ENCODE measurements around the gene JPT2.
"Not testable (repeated sequence)": the region's sequence is repeated elsewhere in the genome, so short reads cannot be mapped to it uniquely, and the experiment has no call there.

JPT2 gene

DNA sequence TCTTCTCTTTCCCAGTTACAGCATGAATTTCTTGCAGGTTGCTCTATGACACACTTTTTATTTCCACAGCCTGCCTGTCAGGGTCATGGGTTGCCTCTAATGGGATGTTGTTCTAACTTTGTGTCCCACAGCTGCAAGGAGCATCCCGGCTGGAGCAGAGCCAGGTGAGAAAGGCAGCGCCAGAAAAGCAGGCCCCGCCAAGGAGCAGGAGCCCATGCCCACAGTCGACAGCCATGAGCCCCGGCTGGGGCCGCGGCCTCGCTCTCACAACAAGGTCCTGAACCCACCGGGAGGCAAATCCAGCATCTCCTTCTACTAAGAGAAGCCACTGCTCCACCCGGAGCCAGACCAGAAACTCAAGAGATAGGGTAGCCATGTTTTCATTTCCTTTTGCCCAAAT is 20.6 kb downstream of the JPT2 start:
- DNase-seq (ENCODE audit: low spot score in 2 of 2) (no peak), ATAC-seq (ENCODE audit: low read depth) (no peak)
- Mint-ChIP-seq H3K9me3 (no peaks in the 10 kb centered on the region), H3K4me1 (no peaks in the 10 kb centered on the region), H3K27ac (no peak overlapping the region), H3K4me3 (no peak overlapping the region), H3K27me3 (no peaks in the 10 kb centered on the region), H3K36me3 (peaks cover 23% of the 10 kb centered on the region)

DNA sequence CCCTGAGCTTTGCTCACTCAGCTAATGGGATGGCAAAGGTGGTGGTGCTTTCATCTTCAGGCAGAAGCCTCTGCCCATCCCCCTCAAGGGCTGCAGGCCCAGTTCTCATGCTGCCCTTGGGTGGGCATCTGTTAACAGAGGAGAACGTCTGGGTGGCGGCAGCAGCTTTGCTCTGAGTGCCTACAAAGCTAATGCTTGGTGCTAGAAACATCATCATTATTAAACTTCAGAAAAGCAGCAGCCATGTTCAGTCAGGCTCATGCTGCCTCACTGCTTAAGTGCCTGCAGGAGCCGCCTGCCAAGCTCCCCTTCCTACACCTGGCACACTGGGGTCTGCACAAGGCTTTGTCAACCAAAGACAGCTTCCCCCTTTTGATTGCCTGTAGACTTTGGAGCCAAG is 22.2 kb downstream of the JPT2 start:
- no peak for DNase-seq (ENCODE audit: low spot score in 2 of 2)
- ATAC-seq (ENCODE audit: low read depth) = no peak
- Mint-ChIP-seq H3K9me3 (no peaks in the 10 kb centered on the region), H3K27ac (no peak overlapping the region), H3K27me3 (no peaks in the 10 kb centered on the region), H3K36me3 (peaks cover 21% of the 10 kb centered on the region), H3K4me3 (no peak overlapping the region), H3K4me1 (no peaks in the 10 kb centered on the region)

DNA sequence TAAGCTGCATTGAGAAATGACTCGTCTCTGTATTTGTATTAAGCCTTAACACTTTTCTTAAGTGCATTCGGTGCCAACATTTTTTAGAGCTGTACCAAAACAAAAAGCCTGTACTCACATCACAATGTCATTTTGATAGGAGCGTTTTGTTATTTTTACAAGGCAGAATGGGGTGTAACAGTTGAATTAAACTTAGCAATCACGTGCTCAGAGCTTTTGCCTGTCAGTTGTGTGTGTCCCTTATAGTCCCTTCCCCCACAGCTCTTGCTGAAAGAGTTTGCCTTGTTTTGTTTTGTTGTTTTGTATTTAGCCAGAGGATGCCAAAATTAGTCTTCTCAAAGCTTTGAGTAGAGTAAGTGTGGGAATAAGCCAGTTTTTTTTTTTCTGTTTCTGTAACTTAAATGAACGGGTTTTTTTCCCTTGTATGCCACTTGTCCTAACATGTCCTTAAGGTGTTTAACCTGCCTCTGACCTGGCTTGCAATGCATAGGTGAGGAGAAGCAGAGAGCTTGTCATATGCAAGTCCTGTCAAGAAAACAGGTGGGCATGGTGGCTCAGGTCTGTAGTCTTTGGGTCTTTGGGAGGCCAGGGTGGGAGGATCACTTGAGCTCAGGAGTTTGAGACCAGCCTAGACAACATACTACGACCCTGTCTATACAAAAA is 23.3 kb downstream of the JPT2 start:
- peaks cover 21% of the 10 kb centered on the region for H3K36me3 Mint-ChIP-seq
- no peak for ATAC-seq (ENCODE audit: low read depth)

DNA sequence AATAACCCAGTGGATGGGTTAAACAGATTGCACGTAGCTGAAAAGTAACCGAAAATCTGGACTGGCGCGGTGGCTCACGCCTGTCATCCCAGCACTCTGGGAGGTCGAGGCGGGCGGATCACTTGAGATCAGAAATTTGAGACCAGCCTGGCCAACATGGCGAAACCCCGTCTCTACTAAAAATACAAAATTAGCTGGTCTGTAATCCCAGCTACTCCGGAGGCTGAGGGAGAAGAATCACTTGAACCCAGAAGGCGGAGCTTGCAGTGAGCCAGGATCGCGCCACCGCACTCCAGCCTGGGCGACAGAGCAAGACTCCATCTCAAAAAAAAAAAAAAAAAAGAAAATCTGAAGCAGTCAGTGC is 27.2 kb downstream of the JPT2 start:
- not testable (repeated sequence) for H3K9me3 Mint-ChIP-seq; H3K4me1 Mint-ChIP-seq; DNase-seq (ENCODE audit: low spot score in 2 of 2); H3K27me3 Mint-ChIP-seq; H3K36me3 Mint-ChIP-seq
- ATAC-seq (ENCODE audit: low read depth) = peak; percentile 17
- Mint-ChIP-seq H3K4me3 (peak overlapping the region; percentile 94), H3K27ac (peak overlapping the region; percentile 94)

More for the DNA sequence above, 23.3 kb downstream of the JPT2 start:
- no peak for DNase-seq (ENCODE audit: low spot score in 2 of 2)
- Mint-ChIP-seq H3K4me3 (no peak overlapping the region), H3K4me1 (no peaks in the 10 kb centered on the region), H3K27me3 (no peaks in the 10 kb centered on the region), H3K27ac (no peak overlapping the region), H3K9me3 (no peaks in the 10 kb centered on the region)

DNA sequence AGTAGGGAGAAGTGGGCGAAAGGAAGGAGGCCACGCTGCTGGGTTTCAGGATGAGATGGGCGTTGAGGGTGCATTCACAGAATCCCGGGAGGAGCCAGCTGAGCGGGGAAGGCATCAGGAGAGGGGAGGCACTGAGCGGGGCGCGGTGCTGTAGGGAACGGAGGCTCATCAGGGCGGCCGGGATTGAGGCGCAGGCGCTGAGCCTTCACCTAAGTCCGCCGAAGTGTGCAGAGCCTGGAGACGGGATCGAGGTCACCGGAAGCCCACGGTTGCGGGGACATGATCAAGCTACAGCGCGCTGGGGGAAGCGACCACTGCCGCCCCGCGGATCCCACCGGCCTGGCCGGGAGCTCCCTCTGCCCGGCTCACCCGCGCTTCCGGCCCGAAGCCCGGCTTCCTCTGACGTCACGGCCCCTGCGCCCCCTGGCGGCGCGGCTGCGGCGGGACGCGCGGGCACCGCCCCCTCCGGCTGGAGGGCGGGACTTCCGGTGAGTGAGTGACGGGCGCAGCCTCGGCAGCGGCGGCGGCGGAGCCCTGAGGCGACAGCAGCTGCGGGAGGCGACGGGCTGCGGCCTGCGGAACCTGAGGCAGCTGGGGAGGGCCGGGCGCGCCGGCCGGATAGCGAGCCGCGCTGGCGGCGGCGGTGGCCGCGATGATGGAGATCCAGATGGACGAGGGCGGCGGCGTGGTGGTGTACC is 27.8 kb downstream of the JPT2 start, which contains the start of gene MAPK8IP3:
MAPK8IP3 (plus strand) TSS at position 508 of the 698 bp plus-strand sequence; CDS start at position 653, 145 bp downstream.
- peak; percentile 100 for DNase-seq (ENCODE audit: low spot score in 2 of 2)
- Mint-ChIP-seq H3K4me1 (peaks cover 6% of the 10 kb centered on the region), H3K36me3 (peaks cover 5% of the 10 kb centered on the region), H3K9me3 (no peaks in the 10 kb centered on the region), H3K27ac (peak within 1 kb of the TSS; percentile 94), H3K27me3 (no peaks in the 10 kb centered on the region), H3K4me3 (peak within 1 kb of the TSS; percentile 94)
- ATAC-seq (ENCODE audit: low read depth) = peak; percentile 83

DNA sequence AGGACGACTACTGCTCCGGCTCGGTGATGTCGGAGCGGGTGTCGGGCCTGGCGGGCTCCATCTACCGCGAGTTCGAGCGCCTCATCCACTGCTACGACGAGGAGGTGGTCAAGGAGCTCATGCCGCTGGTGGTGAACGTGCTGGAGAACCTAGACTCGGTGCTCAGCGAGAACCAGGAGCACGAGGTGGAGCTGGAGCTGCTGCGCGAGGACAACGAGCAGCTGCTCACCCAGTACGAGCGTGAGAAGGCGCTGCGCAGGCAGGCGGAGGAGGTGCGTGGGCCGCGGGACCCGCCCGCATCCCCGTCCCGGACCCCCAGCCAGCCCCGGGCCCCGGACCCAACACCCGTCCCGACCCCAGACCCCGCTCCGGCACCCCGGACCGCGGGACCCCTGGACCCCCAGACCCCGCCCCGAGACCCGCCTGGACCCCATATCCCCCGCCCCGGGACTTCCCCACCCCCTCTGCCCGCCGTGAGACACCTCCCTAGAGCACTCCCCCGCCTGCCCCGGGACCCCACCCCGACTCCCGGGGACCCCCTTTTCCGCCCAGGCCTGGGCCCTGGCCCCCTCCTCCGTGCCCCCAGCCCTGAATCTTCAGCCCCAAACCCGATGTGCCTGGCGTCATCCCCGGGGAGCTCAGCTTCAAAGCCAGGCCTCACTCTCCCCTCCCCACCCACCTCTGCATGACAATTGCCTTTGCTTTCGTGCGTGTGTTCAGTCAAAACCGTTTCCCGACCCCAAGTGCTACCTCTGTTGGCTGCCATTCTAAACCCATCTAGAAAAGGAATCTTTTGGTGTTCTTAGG is 28.5 kb downstream of the JPT2 start:
- Mint-ChIP-seq H3K27me3 (no peaks in the 10 kb centered on the region), H3K36me3 (peaks cover 2% of the 10 kb centered on the region), H3K4me3 (peak overlapping the region; percentile 94), H3K27ac (peak overlapping the region; percentile 94), H3K4me1 (peaks cover 8% of the 10 kb centered on the region), H3K9me3 (no peaks in the 10 kb centered on the region)
- DNase-seq (ENCODE audit: low spot score in 2 of 2) (no peak), ATAC-seq (ENCODE audit: low read depth) (peak; percentile 42)

DNA sequence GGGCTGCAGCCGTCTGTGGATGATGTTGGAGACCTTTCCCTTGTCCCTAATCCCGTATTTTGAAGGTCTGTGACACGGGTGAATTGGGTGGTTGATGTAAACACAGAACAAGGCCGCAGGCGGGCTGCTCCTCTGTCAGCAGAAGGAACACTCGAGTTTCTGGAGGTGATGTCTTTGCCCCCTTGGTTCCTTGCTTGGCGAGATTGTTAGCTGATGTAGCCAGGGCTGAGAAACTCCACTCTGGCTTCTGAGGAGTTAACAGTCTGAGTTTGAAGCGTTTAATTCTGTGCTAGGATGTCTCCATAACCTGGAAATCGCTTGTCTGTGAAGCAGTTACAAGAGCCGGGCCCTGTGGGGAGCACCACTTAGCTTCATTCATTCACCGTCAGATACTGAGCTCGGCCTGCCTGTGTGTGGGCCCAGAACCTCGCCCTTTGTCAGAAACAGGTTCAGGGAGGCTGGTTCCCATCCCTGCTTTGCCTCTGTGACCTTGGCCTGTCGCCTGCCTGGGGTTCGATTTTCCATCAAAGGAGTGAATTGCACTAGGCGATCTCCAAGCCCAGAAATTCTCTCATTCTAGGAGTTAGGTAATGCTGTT is 29.2 kb downstream of the JPT2 start:
- H3K4me1 Mint-ChIP-seq = peaks cover 10% of the 10 kb centered on the region

DNA sequence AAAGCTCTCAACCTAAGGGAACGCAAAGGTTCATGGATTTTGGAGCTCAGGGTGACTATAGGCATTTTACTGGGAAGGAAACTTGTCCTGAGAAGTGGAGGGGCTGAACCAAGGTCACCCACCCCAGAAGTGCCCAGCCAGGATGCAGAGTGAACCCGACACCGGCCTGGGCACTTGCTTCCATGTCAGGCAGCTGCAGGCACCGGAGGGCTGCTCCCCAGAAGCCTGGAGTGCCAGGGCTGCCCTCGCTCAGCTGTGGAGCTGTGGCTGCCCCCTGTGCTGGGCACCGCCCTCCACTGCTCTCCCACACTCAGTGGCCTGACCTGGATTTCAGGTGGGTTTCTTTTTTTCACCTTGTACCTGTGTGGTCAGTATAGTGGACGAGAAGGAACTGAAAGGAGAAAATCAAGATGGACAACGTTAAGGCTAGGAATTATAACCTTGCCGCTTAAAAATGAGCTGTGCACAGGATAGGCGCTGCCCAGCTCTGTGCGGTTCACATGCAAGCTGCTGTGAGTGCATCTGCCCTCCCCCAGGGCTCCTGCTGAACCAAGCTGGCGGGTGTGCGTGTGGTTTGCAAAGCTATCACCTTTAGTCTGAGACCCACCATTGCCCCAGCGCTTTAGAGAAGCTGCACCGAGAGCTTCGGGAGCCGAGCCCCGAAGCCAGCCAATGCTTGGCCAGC is 30.1 kb downstream of the JPT2 start:
- H3K9me3 Mint-ChIP-seq = no peaks in the 10 kb centered on the region
- no peak for ATAC-seq (ENCODE audit: low read depth)
- peaks cover 3% of the 10 kb centered on the region for H3K36me3 Mint-ChIP-seq
- peak overlapping the region; percentile 94 for H3K27ac Mint-ChIP-seq
- no peaks in the 10 kb centered on the region for H3K27me3 Mint-ChIP-seq
- H3K4me3 Mint-ChIP-seq = peak overlapping the region; percentile 87
- peaks cover 12% of the 10 kb centered on the region for H3K4me1 Mint-ChIP-seq
- no peak for DNase-seq (ENCODE audit: low spot score in 2 of 2)

More for the DNA sequence above, 29.2 kb downstream of the JPT2 start:
- no peaks in the 10 kb centered on the region for H3K9me3 Mint-ChIP-seq
- peaks cover 4% of the 10 kb centered on the region for H3K36me3 Mint-ChIP-seq
- DNase-seq (ENCODE audit: low spot score in 2 of 2) (no peak), ATAC-seq (ENCODE audit: low read depth) (no peak)
- peak overlapping the region; percentile 87 for H3K4me3 Mint-ChIP-seq
- no peaks in the 10 kb centered on the region for H3K27me3 Mint-ChIP-seq
- H3K27ac Mint-ChIP-seq = peak overlapping the region; percentile 94

DNA sequence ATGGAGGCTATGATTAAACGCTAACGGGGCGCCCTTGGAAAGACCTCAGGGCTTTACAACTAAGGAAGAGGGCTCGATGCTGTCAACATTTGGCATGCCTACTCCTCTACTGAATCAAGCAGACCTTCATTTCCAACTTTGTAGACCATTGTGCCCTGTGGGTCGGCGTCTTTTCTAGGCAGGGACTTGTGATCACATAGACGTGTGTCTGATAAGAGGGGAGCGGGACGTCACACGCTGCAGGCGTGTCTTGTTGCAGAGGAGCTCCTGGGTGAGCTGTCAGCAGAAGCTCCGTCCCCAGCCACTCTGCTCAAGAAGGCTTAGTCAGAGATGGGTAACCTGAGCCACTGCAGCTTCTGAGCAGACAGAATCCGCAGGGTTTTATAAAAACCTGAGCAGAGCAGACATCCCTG is 30.7 kb downstream of the JPT2 start:
- H3K4me3 Mint-ChIP-seq = no peak overlapping the region
- ATAC-seq (ENCODE audit: low read depth) (no peak), DNase-seq (ENCODE audit: low spot score in 2 of 2) (no peak)
- H3K9me3 Mint-ChIP-seq = no peaks in the 10 kb centered on the region
- H3K27ac Mint-ChIP-seq = no peak overlapping the region
- peaks cover 16% of the 10 kb centered on the region for H3K4me1 Mint-ChIP-seq
- peaks cover 3% of the 10 kb centered on the region for H3K36me3 Mint-ChIP-seq
- H3K27me3 Mint-ChIP-seq = no peaks in the 10 kb centered on the region

DNA sequence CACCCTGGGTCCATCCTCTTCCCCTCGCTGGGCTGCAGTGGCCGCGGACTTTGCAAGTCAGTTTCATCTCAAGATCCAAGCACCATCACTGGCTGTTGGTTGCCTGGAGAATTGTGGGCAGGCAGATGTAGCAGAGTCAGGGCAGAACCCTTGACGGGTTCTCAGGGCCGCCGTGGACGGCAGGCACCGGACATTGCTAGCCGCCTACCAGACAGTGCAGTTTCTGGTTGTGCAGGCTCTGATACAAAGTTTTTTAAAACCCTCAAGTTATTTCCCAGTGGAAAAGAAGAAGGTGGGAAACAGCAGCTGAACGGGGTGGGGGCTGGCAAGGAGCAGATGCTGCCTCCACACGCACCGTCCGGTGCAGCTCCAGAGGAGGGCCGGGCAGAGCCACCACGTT is 31.3 kb downstream of the JPT2 start:
- peaks cover 21% of the 10 kb centered on the region for H3K4me1 Mint-ChIP-seq
- H3K4me3 Mint-ChIP-seq = no peak overlapping the region
- ATAC-seq (ENCODE audit: low read depth) (no peak), DNase-seq (ENCODE audit: low spot score in 2 of 2) (no peak)
- peak overlapping the region; percentile 67 for H3K27ac Mint-ChIP-seq
- no peaks in the 10 kb centered on the region for H3K9me3 Mint-ChIP-seq
- peaks cover 3% of the 10 kb centered on the region for H3K36me3 Mint-ChIP-seq
- H3K27me3 Mint-ChIP-seq = no peaks in the 10 kb centered on the region

DNA sequence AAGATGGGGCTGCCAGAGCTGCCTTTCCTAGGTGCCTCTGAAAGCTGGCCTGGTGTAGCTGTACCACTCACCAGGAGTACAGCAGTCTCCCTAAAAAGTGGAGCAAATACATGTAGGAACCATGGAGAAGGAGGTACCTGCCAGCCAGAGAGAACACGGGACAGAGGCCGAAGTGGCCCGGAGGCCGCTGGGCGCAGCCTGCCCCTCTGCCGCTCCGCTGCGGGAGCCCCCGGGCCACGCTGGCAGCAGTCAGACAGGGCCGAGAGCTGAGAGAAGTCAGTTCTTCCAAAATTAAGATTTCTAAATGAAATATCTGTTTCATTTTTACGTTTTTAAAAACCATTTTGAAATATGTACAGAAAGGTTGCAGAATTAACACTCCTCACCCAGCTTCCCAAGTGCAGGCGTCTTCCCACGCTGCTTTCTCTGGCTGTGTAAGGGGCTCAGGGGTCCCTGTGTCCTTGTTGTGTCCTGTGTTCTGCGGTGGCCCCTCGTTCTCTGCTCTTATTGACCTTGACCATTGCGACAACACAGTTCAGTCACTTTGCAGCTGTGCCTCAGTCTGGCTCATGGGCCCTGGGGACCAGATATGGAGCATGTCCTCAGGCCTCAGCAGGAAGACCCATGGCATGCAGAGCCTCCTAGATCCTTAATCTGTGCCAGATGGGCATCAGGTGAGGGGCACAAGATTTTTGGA is 32.9 kb downstream of the JPT2 start:
- ATAC-seq (ENCODE audit: low read depth) (no peak), DNase-seq (ENCODE audit: low spot score in 2 of 2) (no peak)
- Mint-ChIP-seq H3K36me3 (peaks cover 6% of the 10 kb centered on the region), H3K27ac (peak overlapping the region; percentile 99), H3K27me3 (no peaks in the 10 kb centered on the region), H3K9me3 (no peaks in the 10 kb centered on the region), H3K4me3 (no peak overlapping the region), H3K4me1 (peaks cover 29% of the 10 kb centered on the region)

DNA sequence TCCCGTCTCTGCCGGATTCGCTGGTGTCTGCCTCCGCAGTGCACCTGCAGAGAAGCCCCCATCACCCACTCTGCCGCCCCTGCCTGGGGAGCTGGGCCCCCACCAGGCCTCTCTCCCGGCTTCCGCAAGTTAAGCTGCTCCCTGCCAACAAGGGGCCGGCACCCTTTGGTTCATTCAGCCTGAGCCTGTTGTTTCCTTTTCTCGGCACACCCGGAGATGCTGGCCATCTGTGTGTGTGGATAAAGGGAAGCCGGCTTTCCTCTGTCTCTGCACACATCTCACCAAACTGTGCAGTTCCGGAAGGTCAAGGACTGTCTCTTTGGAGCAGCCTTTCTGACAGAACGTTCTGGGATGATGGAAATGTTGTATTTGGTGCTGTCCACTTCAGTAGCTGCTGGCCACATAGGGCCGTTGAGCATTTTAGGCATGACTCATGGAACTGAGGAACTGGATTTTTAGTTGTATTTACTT is 34.7 kb downstream of the JPT2 start:
- peak overlapping the region; percentile 99 for H3K27ac Mint-ChIP-seq
- no peaks in the 10 kb centered on the region for H3K9me3 Mint-ChIP-seq
- no peaks in the 10 kb centered on the region for H3K27me3 Mint-ChIP-seq
- H3K4me1 Mint-ChIP-seq = peaks cover 27% of the 10 kb centered on the region
- peak overlapping the region; percentile 79 for H3K4me3 Mint-ChIP-seq
- no peak for DNase-seq (ENCODE audit: low spot score in 2 of 2)
- ATAC-seq (ENCODE audit: low read depth) = no peak
- H3K36me3 Mint-ChIP-seq = peaks cover 6% of the 10 kb centered on the region

DNA sequence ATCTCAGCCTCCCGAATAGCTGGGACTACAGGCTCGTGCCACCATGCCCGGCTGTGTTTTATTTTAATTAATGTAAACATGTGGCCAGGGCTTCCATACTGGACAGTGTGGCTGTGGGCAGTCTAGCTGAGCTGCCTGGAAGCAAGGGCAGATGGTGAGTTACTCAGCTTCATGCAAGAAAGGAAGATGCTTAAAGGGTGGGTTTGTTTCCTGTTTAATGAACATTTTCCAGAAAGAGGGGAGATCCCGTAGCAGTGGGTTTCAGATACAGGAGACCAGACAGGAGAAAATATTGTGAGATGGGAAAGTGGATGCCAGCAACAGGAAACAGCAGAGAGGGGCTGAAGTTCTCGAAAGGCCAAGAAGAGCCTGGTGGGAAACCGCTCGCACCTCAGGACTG is 35.3 kb downstream of the JPT2 start:
- H3K4me1 Mint-ChIP-seq = peaks cover 25% of the 10 kb centered on the region
- H3K4me3 Mint-ChIP-seq = peak overlapping the region; percentile 79
- H3K36me3 Mint-ChIP-seq = peaks cover 6% of the 10 kb centered on the region
- H3K27ac Mint-ChIP-seq = peak overlapping the region; percentile 99
- ATAC-seq (ENCODE audit: low read depth) (no peak), DNase-seq (ENCODE audit: low spot score in 2 of 2) (no peak)
- no peaks in the 10 kb centered on the region for H3K27me3 Mint-ChIP-seq
- H3K9me3 Mint-ChIP-seq = no peaks in the 10 kb centered on the region
